A549 (cell line): ENCODE measurements around the gene MYEF2. TPM values are rescaled to one million over a fixed set of nuclear protein-coding genes. Genes with fewer than 3 reads are reported as not detected.

Source experiments
- ATAC-seq, 2 experiments: fragments of 200-7000 bp in 1 of 2; fragments of >200 bp in 1 of 2; cut with Nextera tagmentation in 1 of 2; cut with Tn5 transposase in 1 of 2; 3 replicates each; pipeline versions ENCODE4 v1.8.0 to v1.9.1; 2018 to 2020; ENCODE audit warnings: mild to moderate bottlenecking in 1 of 2, moderate library complexity in 1 of 2
- CTCF ChIA-PET: fragments of 300-600 bp; sonication (Branson Sonifier 250); formaldehyde crosslinking; extraction: SDS; loops from one replicate; lab custom pipeline; 2021; ENCODE audit warnings: antibody characterized with exemption, inconsistent platforms; lab: Yijun Ruan, JAX
- POLR2A ChIA-PET: fragments of 350-600 bp; formaldehyde crosslinking; extraction: SDS; loops from one replicate; lab custom pipeline; 2021; ENCODE audit warnings: antibody characterized with exemption, inconsistent platforms; lab: Yijun Ruan, JAX
- DNase-seq, 2 experiments: peaks; one replicate each; pipeline versions ENCODE4 v3.0.0 to v3.0.0-alpha.2; 2011 to 2016; ENCODE audit warnings: low read depth in 1 of 2, low spot score in 1 of 2
- FAIRE-seq: peaks from 2 replicates; lab custom pipeline; 2011; peaks lifted over from hg19 to GRCh38; lab: Jason Lieb, UNC
- H3K27ac ChIP-seq, 2 experiments: fragments of >200 bp; sonication (Bioruptor Twin); formaldehyde crosslinking; 3 replicates each; pipeline ENCODE4 v1.5.1; 2016 to 2017
- H3K4me1 ChIP-seq: fragments of >200 bp; sonication (Bioruptor Twin); formaldehyde crosslinking; 3 replicates; pipeline ENCODE4 v1.6.1; 2016
- H3K4me2 ChIP-seq: fragments of >200 bp; sonication (Bioruptor Twin); formaldehyde crosslinking; 3 replicates; pipeline ENCODE4 v1.6.1; 2016
- H3K4me3 ChIP-seq: fragments of >200 bp; sonication (Bioruptor Twin); formaldehyde crosslinking; 3 replicates; pipeline ENCODE4 v1.5.1; 2016
- H3K9me3 ChIP-seq: fragments of >200 bp; sonication (Bioruptor Twin); formaldehyde crosslinking; 3 replicates; pipeline ENCODE4 v1.6.1; 2016
- CBX2 ChIP-seq: fragments of 200-600 bp; sonication (generic); IDR thresholded peaks from 2 replicates; pipeline ENCODE4 v1.6.1; 2016; ENCODE audit warnings: low read depth, mild to moderate bottlenecking, borderline replicate concordance
- CEBPB ChIP-seq, 2 experiments: fragments of >200 bp in 1 of 2; sonication (Bioruptor Twin) in 1 of 2; formaldehyde crosslinking in 1 of 2; IDR thresholded peaks; 2 replicates each; pipeline ENCODE4 v1.6.1; 2012 to 2016
- ESRRA ChIP-seq: fragments of 150-350 bp; IDR thresholded peaks from 2 replicates; pipeline ENCODE4 v1.6.1; 2014; ENCODE audit warnings: mild to moderate bottlenecking, low read length, borderline replicate concordance
- FOSB ChIP-seq: fragments of 250-450 bp; sonication (Bioruptor Pico); IDR thresholded peaks from 2 replicates; pipeline ENCODE4 v1.5.0; 2020; ENCODE audit warnings: mild to moderate bottlenecking, moderate library complexity
- GATA3 ChIP-seq: IDR thresholded peaks from 2 replicates; pipeline ENCODE4 v1.6.1; 2012; ENCODE audit warnings: borderline replicate concordance
- HOXA7 ChIP-seq: fragments of 250-450 bp; sonication (Bioruptor Pico); IDR thresholded peaks from 2 replicates; pipeline ENCODE4 v1.5.0; 2020; ENCODE audit warnings: mild to moderate bottlenecking, moderate library complexity
- JUNB ChIP-seq: fragments of >200 bp; sonication (Bioruptor Twin); formaldehyde crosslinking; IDR thresholded peaks from 2 replicates; pipeline ENCODE4 v1.6.1; 2016
- KDM5A ChIP-seq: fragments of 200-600 bp; sonication (generic); IDR thresholded peaks from 2 replicates; pipeline ENCODE4 v1.6.1; 2016; ENCODE audit warnings: antibody characterized with exemption, mild to moderate bottlenecking
- MAZ ChIP-seq: fragments of 150-350 bp; IDR thresholded peaks from 2 replicates; pipeline ENCODE4 v1.6.1; 2014; ENCODE audit warnings: antibody characterized with exemption, low read depth, low read length, borderline replicate concordance
- NFE2L2 ChIP-seq: fragments of 150-350 bp; conservative IDR thresholded peaks from 2 replicates; pipeline ENCODE4 v1.6.1; 2014; ENCODE audit warnings: low read length
- NPAS2 ChIP-seq: fragments of 250-450 bp; sonication (Bioruptor Pico); IDR thresholded peaks from 2 replicates; pipeline ENCODE4 v1.8.0; 2022; ENCODE audit warnings: mild to moderate bottlenecking, moderate library complexity, borderline replicate concordance
- RAD21 ChIP-seq, 2 experiments: fragments of >200 bp in 1 of 2; sonication (Bioruptor Twin) in 1 of 2; formaldehyde crosslinking in 1 of 2; IDR thresholded peaks in 1 of 2; conservative IDR thresholded peaks in 1 of 2; 2 replicates in 1 of 2; 3 replicates in 1 of 2; pipeline ENCODE4 v1.6.1; 2012 to 2018; ENCODE audit warnings: inconsistent platforms in 1 of 2
- RCOR1 ChIP-seq: fragments of 150-350 bp; IDR thresholded peaks from 2 replicates; pipeline ENCODE4 v1.6.1; 2014; ENCODE audit warnings: antibody characterized with exemption, low read length, low read depth
- RFX5 ChIP-seq: fragments of 450-650 bp; IDR thresholded peaks from 2 replicates; pipeline ENCODE4 v1.7.1; 2014; ENCODE audit warnings: antibody characterized with exemption, mild to moderate bottlenecking, moderate library complexity
- SMC3 ChIP-seq: fragments of >200 bp; sonication (Bioruptor Twin); formaldehyde crosslinking; IDR thresholded peaks from 3 replicates; pipeline ENCODE4 v1.6.1; 2018; ENCODE audit warnings: inconsistent platforms
- TP53 ChIP-seq: fragments of 250-450 bp; sonication (Bioruptor Pico); IDR thresholded peaks from 2 replicates; pipeline ENCODE4 v1.5.0; 2021; ENCODE audit warnings: mild to moderate bottlenecking, moderate library complexity
- WGBS: methylation state at CpG from one replicate; pipeline ENCODE4 v1.1.6; 2017; ENCODE audit errors: missing lambda C conversion rate; 5-methylcytosine and 5-hydroxymethylcytosine counted together
- polyA plus RNA-seq, 4 experiments: library from polyadenylated mRNA; depleted of rRNA in 3 of 4; stranded (reverse); fragments of >200 nt; fragmentation: RNase III in 1 of 4; extraction: RNeasy Plus Mini Kit Qiagen cat#74134 plus additional on column Dnase treatment in 1 of 4; gene quantifications; 2 replicates in 3 of 4; 3 replicates in 1 of 4; pipeline ENCODE4 v1.2.3, GENCODE V29; 2011 to 2017
- TF ChIP-seq, protein P1 (sequence below): fragments of 450-650 bp; IDR thresholded peaks from 2 replicates; pipeline ENCODE4 v1.6.1; 2014; ENCODE audit warnings: antibody characterized with exemption
- TF ChIP-seq, protein P2 (sequence below): fragments of >200 bp; sonication (Bioruptor Twin); formaldehyde crosslinking; IDR thresholded peaks from 3 replicates; pipeline ENCODE4 v1.5.1; 2016

MYEF2 gene
- polyA plus RNA-seq, 2 of the 4 experiments (the other 2 are of a cell fraction), result 50.0 to 56.1 TPM

DNA sequence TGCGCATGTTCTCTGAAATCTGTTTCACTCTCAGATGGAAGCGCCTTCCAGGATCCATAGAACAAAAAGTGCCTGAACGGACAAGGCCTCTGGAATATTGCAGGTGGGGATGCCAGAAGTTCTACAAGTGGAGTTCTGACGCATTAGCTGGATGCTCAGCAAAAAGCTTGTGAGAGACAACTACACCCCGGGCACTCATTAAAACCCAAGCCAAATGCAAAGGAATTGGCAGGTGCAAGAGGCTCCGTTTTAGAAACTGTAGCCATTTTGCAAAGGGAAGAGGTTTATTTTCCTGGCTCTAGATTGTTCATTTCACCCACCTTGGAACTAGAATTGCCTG is 92.5 kb downstream of the MYEF2 start:
- no peaks in the 10 kb centered on the region for H3K4me1 ChIP-seq
- H3K4me2 ChIP-seq, result no peak overlapping the region
- no peaks in the 10 kb centered on the region for H3K9me3 ChIP-seq
- TF ChIP-seq NFE2L2 (no peak), TP53 (CRISPR knock-in tag) (no peak), NPAS2 (CRISPR knock-in tag) (no peak), RAD21 (conservative IDR thresholded peaks at IDR 0.05 in 1 of 2, IDR thresholded peaks at IDR 0.05 in 1 of 2) (no peak), CBX2 (no peak), JUNB (no peak)
- TF ChIP-seq, protein P1, sequence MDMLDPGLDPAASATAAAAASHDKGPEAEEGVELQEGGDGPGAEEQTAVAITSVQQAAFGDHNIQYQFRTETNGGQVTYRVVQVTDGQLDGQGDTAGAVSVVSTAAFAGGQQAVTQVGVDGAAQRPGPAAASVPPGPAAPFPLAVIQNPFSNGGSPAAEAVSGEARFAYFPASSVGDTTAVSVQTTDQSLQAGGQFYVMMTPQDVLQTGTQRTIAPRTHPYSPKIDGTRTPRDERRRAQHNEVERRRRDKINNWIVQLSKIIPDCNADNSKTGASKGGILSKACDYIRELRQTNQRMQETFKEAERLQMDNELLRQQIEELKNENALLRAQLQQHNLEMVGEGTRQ, result no peak
- FAIRE-seq, result no peak
- no peak for ATAC-seq
- POLR2A ChIA-PET, result no interaction called here
- H3K4me3 ChIP-seq, result no peak overlapping the region
- 51% methylated on average over 6 of the region's 6 CpGs for WGBS
- no peak for DNase-seq
- CTCF ChIA-PET, result interaction anchor here (0.9 to 1.9 kb wide), 5 partner anchors 9 to 895 kb away, joined by 3 to 6 read pairs (median 4); no protein-coding TSS in a partner anchor
- no peak overlapping the region for H3K27ac ChIP-seq

DNA sequence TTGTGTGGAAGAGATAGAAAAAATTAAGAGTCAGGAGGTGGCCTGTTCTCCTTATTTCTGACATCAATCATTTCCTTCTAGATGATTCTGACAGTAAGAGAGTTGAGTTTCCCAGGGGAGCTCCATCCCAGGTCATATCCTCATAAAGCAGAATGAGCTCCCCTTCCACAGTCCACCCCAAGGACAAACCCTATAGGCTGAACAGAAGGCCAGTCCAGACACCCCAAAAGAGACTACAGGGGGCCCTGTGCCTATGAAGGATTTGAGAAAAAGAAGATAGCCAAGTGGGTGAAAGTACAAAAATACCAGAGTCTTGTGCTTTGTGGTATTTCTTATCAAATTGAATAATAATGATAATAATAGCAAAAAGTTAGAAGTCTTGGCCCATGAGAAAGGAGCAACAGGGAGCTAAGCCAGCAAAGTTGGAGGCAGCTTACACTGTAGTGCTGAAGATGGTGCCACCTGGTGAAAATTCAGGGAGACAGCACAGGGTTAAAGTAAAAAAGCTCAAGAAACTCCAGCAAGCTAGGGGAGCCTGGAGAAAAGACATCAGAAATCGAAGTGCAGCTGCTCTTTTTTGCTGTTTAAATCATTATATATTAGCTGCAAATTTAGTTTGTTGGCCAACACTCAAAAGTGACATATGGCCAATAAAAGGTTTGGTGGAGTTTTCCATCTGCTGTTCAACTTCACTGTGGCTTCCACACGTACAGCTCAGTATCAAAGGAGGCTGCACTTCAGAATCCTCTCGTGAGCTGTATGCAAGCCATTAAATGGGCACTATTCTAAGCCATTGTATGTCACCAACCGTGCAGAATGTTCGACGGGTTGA is 93.1 kb downstream of the MYEF2 start:
- peak; percentile 62 to 73; a peak in 3 of 6 replicates for ATAC-seq
- WGBS, result 31% methylated on average over 6 of the region's 6 CpGs
- POLR2A ChIA-PET, result no interaction called here

More for the DNA sequence above, 93.1 kb downstream of the MYEF2 start:
- Histone ChIP-seq H3K27ac (no peak overlapping the region), H3K4me2 (no peak overlapping the region), H3K4me3 (no peak overlapping the region), H3K4me1 (no peaks in the 10 kb centered on the region), H3K9me3 (no peaks in the 10 kb centered on the region)
- CTCF ChIA-PET, result interaction anchor here (0.6 to 1.9 kb wide), 6 partner anchors 9 to 895 kb away, joined by 3 to 6 read pairs (median 4); no protein-coding TSS in a partner anchor
- TF ChIP-seq CEBPB (IDR thresholded peaks at IDR 0.05), result no peak
- TF ChIP-seq GATA3, result no peak
- TF ChIP-seq MAZ, result no peak
- no peak for TF ChIP-seq RCOR1
- TF ChIP-seq KDM5A, result no peak
- no peak for TF ChIP-seq ESRRA
- no peak for TF ChIP-seq RFX5
- TF ChIP-seq, protein P2, sequence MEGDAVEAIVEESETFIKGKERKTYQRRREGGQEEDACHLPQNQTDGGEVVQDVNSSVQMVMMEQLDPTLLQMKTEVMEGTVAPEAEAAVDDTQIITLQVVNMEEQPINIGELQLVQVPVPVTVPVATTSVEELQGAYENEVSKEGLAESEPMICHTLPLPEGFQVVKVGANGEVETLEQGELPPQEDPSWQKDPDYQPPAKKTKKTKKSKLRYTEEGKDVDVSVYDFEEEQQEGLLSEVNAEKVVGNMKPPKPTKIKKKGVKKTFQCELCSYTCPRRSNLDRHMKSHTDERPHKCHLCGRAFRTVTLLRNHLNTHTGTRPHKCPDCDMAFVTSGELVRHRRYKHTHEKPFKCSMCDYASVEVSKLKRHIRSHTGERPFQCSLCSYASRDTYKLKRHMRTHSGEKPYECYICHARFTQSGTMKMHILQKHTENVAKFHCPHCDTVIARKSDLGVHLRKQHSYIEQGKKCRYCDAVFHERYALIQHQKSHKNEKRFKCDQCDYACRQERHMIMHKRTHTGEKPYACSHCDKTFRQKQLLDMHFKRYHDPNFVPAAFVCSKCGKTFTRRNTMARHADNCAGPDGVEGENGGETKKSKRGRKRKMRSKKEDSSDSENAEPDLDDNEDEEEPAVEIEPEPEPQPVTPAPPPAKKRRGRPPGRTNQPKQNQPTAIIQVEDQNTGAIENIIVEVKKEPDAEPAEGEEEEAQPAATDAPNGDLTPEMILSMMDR, result no peak
- TF ChIP-seq HOXA7, result no peak
- TF ChIP-seq SMC3, result 0 out of 3 replicates have a peak, but pooled peaks have one; percentile 22
- no peak for TF ChIP-seq FOSB (CRISPR knock-in tag)
- TF ChIP-seq NFE2L2, result no peak
- peak; percentile 15 to 24; a peak in 1 of 5 replicates for TF ChIP-seq RAD21 (conservative IDR thresholded peaks at IDR 0.05 in 1 of 2, IDR thresholded peaks at IDR 0.05 in 1 of 2)
- DNase-seq (peak in 1 of 2 experiments; percentile 11), FAIRE-seq (no peak)

Other genes with a start within 250 kb of the MYEF2 start
- gene SLC24A5, start 57.3 kb downstream of the MYEF2 start, polyA plus RNA-seq (2011; rRNA removed), result 0.05 TPM in 1 of 2 replicates, not detected in the other
- gene SLC24A5, start 57.3 kb downstream of the MYEF2 start, polyA plus RNA-seq (2017; fragmentation: RNase III; extraction: RNeasy Plus Mini Kit Qiagen cat#74134 plus additional on column Dnase treatment), result not detected in 3 replicates
- gene CTXN2, start 13.4 kb upstream of the MYEF2 start, polyA plus RNA-seq (2011; rRNA removed), result not detected in 2 replicates
- not detected in 3 replicates for gene CTXN2, start 13.4 kb upstream of the MYEF2 start, polyA plus RNA-seq (2017; fragmentation: RNase III; extraction: RNeasy Plus Mini Kit Qiagen cat#74134 plus additional on column Dnase treatment)
- not detected in 2 replicates for gene SLC12A1, start 28.0 kb upstream of the MYEF2 start, polyA plus RNA-seq (2011; rRNA removed)
- not detected in 3 replicates for gene SLC12A1, start 28.0 kb upstream of the MYEF2 start, polyA plus RNA-seq (2017; fragmentation: RNase III; extraction: RNeasy Plus Mini Kit Qiagen cat#74134 plus additional on column Dnase treatment)
- gene DUT, start 153.1 kb upstream of the MYEF2 start, polyA plus RNA-seq (2011; rRNA removed), result 47.8 and 89.1 TPM in 2 replicates
- gene DUT, start 153.1 kb upstream of the MYEF2 start, polyA plus RNA-seq (2017; fragmentation: RNase III; extraction: RNeasy Plus Mini Kit Qiagen cat#74134 plus additional on column Dnase treatment), result 105 to 114 TPM (median 110 TPM) in 3 replicates